GM12801 (cell line): ENCODE data around the gene PATE4.

Experiments
- CTCF ChIP-seq: IDR thresholded peaks from one replicate; pipeline ENCODE4 v1.5.1; 2011; ENCODE audit warnings: control low read depth; ENCODE audit not compliant: insufficient read length; ENCODE audit errors: extremely low read depth

Gene PATE4

GRCh38 chr11:125873881-125874555, 40.9 kb downstream of the PATE4 start:
- no peak for TF ChIP-seq CTCF

GRCh38 chr11:125874556-125875124, 41.5 kb downstream of the PATE4 start:
- TF ChIP-seq CTCF: no peak

GRCh38 chr11:125881291-125881690, 48.2 kb downstream of the PATE4 start:
- TF ChIP-seq CTCF: no peak

GRCh38 chr11:125883375-125883774, 50.3 kb downstream of the PATE4 start:
- TF ChIP-seq CTCF: no peak

- TF ChIP-seq CTCF: no peak
Measured at GRCh38 chr11:125886997-125887372, 53.9 kb downstream of the PATE4 start.

GRCh38 chr11:125887373-125888324, 54.5 kb downstream of the PATE4 start, which contains the start of gene HYLS1:
HYLS1 (plus strand) TSS chr11:125887668; CDS start chr11:125899369, 11,701 bp downstream.
- no peak for TF ChIP-seq CTCF
